ENCODE measurements around the gene KCTD20.

DNA sequence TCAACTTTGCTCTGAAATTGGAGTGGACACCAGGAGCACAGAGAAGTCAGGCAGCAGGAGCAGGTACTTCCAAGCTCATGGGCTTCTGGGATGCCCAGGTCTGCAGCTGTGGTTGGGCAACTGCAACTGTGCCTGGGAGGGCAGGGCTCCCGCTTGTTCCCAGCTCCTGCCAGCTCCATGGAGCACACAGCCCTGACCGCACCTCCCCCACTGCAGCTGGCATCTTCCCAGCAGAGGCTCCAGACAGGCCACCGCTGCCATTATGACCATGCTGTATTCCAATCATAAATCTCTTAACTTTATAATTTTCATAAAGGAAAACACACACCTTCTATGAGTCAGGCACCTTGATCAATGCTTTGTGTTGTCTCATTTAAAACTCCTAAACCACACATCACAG is 67.6 kb downstream of the KCTD20 start:
- no peak for TF ChIP-seq CTCF (IDR thresholded peaks at IDR 0.05; ENCODE audit: insufficient read depth, low read length)
- TF ChIP-seq POLR2AphosphoS5 (IDR thresholded peaks at IDR 0.05; ENCODE audit: low read depth), result no peak
- TF ChIP-seq GABPA (IDR thresholded peaks at IDR 0.05; ENCODE audit: low read depth), result no peak
- TF ChIP-seq REST (IDR thresholded peaks at IDR 0.05; ENCODE audit: insufficient replicate concordance, low read depth), result no peak
- TF ChIP-seq SPI1 (IDR thresholded peaks at IDR 0.05; ENCODE audit: borderline replicate concordance, low read depth), result no peak
